Fibroblast of skin of right quadriceps (primary cell): Measurements from ENCODE around the gene SLC27A2.

Experiments used
- DNase-seq: peaks from one replicate; pipeline ENCODE4 v3.0.0-alpha.2; 2013

The SLC27A2 gene

GRCh38 chr15:50281427-50281826 lies 99.4 kb downstream of the SLC27A2 start:
- DNase-seq = no peak
